Stimulated activated naive CD4-positive, alpha-beta T cell (primary cell): ENCODE data around the gene GRK7.
"Not testable (repeated sequence)": the region's sequence is repeated elsewhere in the genome, so short reads cannot be mapped to it uniquely, and the experiment has no call there.

Experiments used
- DNase-seq, 6 experiments: peaks; one replicate each; lab custom pipeline; 2025; lab: John Stamatoyannopoulos, UW

Gene GRK7

GRCh38 chr3:141796081-141796888, 33.1 kb downstream of the GRK7 start:
- DNase-seq, result peak; percentile 19 to 60 (median 36)

- DNase-seq, result peak in 5 of 6 experiments; percentile 25 to 67 (median 28)
Observed at GRCh38 chr3:141796889-141797781, 33.9 kb downstream of the GRK7 start.

- peak in 3 of 6 experiments; percentile 12 to 33 (median 15) for DNase-seq
Observed at GRCh38 chr3:141797819-141798447, 34.7 kb downstream of the GRK7 start.

- no peak for DNase-seq
Observed at GRCh38 chr3:141798448-141798845, 35.2 kb downstream of the GRK7 start.

GRCh38 chr3:141802316-141803077, 39.3 kb downstream of the GRK7 start:
- no peak for DNase-seq

- not testable (repeated sequence) for DNase-seq
Observed at GRCh38 chr3:141803538-141803937, 40.3 kb downstream of the GRK7 start.

GRCh38 chr3:141804447-141804777, 41.2 kb downstream of the GRK7 start:
- DNase-seq, result no peak

GRCh38 chr3:141804778-141805639, 41.8 kb downstream of the GRK7 start:
- no peak for DNase-seq

GRCh38 chr3:141807277-141808033, 44.2 kb downstream of the GRK7 start:
- no peak for DNase-seq

- DNase-seq, result no peak
Observed at GRCh38 chr3:141808586-141808985, 45.4 kb downstream of the GRK7 start.

GRCh38 chr3:141810161-141810560, 47.0 kb downstream of the GRK7 start:
- DNase-seq, result no peak

GRCh38 chr3:141811348-141811747, 48.1 kb downstream of the GRK7 start:
- no peak for DNase-seq

- DNase-seq, result no peak
Observed at GRCh38 chr3:141812084-141812483, 48.9 kb downstream of the GRK7 start.

- DNase-seq, result no peak
Observed at GRCh38 chr3:141812586-141812985, 49.4 kb downstream of the GRK7 start.
